GM19468 (cell line): ENCODE data around the gene AMFR.
A peak's percentile ranks its signal among the peaks of the same experiment; 100 is the strongest.

Source experiments
- ATAC-seq: cut with Tn5 transposase; IDR thresholded peaks from one replicate; pipeline ENCODE4 v1.9.1; 2021; ENCODE audit warnings: mild to moderate bottlenecking, moderate library complexity, moderate number of reproducible peaks; ENCODE audit not compliant: unreplicated experiment; ENCODE audit errors: extremely low read depth

Gene AMFR

GRCh38 chr16:56317998-56318826 lies 107.1 kb downstream of the AMFR start:
- peak; percentile 70 for ATAC-seq

- ATAC-seq = no peak
Observed at GRCh38 chr16:56316545-56316944, 108.8 kb downstream of the AMFR start.

- no peak for ATAC-seq
Observed at GRCh38 chr16:56315955-56316354, 109.4 kb downstream of the AMFR start.

DNA sequence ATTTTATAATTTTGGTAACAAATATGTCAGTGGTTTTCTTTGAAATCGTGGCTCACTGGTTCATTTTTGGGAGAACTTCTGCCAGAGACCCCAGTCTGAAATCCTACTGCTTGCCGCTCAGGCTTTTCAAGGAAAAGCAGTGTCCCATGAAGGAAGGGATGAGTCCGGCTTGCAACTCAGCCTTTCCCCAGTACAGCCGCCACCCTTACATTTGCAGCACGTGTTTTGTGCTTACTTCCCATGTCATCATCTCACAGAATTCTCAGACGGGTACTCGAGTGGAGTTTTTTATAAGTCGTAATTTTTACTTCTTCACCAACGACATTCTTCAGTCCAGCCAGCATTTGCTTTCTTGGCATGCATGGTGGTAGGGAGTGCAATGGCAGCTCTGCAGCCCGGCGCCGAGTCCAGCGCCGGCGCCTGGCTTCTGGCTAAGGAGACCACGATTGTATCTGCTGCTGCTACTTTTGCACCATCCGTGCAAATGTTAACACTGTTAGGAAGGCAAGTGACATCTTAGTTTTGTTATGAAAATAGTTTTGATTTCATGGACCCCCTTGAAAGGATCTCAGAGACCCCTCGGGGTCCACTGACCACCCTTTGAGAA lies 111.0 kb downstream of the AMFR start:
- ATAC-seq = no peak

GRCh38 chr16:56312556-56312955 lies 112.8 kb downstream of the AMFR start:
- ATAC-seq = no peak

DNA sequence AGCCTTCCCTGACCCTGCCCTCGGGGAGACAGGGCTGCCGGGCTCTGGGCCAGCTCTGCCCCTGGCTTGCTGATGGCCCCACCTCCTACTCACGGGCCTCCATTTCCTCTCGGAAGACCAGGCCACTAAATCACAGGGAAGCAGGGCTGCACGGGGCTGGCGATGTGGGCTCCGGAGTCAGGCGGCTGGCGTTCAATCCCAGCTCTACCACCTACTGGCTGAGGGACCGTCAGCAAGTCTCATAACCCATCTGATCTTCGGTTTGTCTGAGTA lies 113.4 kb downstream of the AMFR start:
- ATAC-seq = no peak
